ENCODE measurements around the gene KLK14.

Gene KLK14

DNA sequence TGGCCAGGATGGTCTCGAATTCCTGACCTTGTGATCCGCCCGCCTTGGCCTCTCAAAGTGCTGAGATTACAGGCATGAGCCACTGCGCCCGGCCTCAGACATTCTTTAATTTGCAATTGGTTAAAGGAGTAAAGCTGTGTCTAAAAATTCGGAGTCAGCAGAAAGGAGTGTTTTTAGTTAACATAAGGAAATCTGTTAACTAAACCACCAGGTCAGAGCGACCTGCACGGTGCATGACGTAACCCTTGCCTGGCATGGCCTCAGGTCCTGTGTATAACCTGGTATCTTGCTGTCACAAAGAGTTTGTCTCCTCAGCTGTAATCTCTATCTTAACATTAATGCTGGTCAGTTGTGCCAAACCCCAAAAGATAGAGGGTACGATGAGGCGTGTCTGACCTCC, 38.4 kb downstream of the KLK14 start:
- no peak for DNase-seq (ENCODE audit: low spot score)

DNA sequence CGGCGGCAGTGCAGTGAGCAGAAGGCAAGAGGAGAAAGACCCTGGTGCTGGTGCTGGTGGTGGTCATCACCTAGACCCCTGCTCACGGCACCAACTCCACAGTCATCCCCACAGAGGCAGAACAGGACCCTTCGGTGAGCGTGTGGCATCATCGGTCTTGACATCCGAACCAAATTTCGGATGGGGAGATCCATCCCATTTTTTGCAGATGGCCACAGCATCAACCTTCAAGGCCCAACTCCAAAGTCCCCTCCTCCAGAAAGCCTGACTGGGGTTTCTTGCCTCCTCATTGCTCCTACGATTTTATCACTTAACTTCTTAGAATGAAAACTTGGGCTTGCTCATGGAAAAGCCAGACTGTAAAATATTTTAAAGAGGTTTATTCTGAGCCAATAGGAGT, 39.2 kb downstream of the KLK14 start:
- DNase-seq (ENCODE audit: low spot score): no peak

DNA sequence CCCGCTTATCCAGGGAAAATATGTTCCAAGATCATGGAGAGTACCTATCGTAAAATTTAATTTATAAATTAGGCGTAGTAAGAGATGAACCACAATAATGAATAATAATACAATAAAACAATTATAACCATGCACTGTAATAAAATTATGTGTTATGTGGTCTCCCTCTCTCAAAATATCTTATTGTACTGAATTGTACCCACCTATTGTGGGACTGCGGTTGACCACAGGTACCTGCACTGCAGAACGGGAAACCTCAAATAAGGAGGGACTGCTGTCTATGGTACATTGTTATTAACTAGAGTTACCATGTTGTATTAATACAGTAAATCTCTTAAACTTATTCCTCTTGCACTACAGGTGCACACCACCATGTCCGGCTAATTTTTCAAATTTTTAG, 42.5 kb downstream of the KLK14 start:
- DNase-seq (ENCODE audit: low spot score): no peak

DNA sequence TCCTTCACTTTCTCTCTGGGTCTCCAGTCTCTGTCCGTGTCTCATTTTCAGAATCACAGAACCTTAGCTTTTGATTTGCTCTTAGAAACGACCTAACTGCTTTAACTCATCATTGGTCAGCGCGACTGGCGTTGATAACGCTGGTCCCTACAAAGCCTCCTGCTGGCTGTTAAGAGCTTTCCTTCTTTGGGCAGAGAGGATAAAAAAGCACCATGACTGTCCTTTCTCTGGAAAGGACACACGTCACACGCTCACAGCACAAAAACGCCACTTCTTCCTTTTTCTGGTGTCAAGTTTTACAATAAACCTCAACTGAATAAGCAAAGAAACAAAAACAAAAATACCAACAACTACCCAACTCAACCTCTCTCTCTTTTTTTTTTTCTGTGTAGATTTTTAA, 46.2 kb downstream of the KLK14 start:
- no peak for DNase-seq (ENCODE audit: low spot score)

DNA sequence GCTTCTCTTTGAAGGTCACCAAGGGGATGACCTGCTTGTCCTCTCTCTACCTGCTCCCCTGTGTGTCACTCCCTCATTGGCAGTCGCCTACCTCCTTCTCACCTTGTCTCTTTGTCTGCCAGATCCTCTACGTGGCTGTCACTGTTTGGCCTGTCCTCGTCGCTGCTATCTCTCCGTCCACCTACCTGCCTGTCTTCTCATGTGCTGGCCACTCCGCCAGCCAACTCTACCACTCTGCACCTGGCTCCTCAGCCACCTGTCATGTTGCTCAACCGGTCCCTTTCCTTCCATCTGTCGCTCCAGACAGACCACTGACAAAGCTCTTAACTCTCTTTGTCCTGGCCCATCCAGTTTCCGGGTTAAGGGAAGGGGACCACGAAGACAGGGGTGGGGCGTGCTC, 48.0 kb downstream of the KLK14 start, which contains the start of gene KLK12:
KLK12 (minus strand) TSS at position 299 of the 400 bp plus-strand sequence. CDS start 381 bp downstream, outside the sequence.
- no peak for DNase-seq (ENCODE audit: low spot score)

DNA sequence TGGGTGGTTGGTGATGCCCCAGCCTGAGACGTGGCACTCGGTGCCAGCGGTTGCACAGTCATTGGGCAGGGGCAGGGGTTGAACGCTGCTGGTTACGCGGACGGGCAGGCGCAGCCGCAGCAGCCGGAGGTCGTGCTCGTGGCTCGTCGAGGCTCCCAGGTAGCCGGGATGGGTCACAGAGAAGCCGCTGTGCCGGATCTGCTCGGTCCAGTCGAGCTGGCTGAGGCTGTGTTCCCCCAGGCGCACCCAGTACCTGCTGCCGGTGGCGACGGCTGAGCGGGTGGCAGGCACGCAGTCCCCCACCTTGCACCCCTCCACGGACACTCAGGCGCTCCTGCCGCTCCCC, 50.8 kb downstream of the KLK14 start:
- no peak for DNase-seq (ENCODE audit: low spot score)

DNA sequence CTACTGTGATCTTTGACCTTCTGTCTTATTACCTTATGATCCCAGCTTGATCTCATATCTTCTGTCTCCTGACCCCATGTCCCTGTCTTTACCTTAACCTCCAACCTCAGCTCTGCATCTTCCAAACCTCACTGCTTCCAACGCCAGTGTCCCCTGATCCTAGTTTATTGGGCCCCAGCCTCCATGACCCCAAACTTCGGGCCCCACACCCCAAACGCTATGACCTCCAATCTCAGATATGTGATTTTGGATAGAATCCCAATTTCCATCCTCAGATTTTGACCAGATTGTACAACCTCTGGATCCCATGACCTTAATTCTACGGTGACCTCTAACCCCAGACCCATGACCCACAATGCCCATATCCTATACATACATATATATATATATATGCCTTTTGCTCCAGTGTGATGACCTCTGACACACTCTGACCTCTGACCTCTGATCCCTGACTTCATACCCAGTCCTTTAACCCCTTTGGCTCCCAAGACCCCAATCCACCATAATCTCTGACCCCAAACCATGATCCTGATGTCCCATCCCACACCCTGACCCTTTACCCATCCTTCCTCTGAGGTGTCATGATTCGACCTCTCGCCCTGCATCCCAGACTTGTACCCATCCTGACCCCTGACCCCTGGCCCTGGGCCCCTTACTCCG, 51.3 kb downstream of the KLK14 start:
- no peak for DNase-seq (ENCODE audit: low spot score)

DNA sequence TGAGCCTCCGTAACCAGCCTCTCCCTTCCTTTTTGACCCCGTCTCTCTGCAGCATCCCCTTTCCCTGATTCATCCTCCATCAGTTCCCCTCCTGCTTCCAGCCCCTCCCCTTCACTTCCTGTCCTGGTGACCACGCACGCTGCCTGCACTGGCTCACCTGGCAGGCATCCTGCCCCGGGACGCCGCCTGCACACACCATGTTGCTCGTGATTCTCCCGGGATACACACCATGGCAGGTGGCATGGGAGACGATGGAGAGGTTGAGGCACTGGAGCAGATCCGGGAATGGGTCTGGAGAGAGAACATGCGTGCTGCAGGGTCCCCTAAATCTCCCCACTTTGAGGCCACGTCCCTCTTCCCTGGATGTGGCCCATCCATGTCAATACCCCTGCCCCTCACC, 52.1 kb downstream of the KLK14 start:
- DNase-seq (ENCODE audit: low spot score): no peak

DNA sequence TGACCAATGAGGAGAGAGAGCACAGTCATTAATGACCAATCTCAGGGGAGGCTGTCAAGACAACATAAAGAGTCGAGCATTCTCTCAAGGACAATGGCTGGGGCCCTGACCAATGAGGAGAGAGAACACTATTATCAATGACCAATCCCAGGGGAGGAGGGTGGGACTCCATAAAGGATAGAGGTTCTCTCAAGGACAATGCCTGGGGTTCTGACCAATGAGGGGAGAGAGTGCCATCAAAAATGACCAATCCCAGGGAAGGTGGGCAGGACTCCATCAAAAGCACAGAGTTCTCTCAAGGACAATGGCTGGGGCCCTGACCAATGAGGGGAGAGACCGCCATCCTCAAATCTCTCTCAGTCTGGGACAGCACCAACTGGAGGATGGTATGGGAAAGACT, 53.0 kb downstream of the KLK14 start:
- no peak for DNase-seq (ENCODE audit: low spot score)

Data from CD4-positive, alpha-beta T cell treated with Interleukin-15 for 4 hours (primary cell).